Stimulated activated CD4-positive, alpha-beta T cell treated with anti-CD3 and anti-CD28 coated beads, TNF-alpha, amount 100 ng/mL, for 24 hours (primary cell): Measurements from ENCODE around the gene FLRT2.

ENCODE experiments used
- DNase-seq, 3 experiments: peaks; one replicate each; pipeline ENCODE4 v3.0.0-alpha.2; 2020; ENCODE audit warnings: low read depth in 3 of 3

The FLRT2 gene

GRCh38 chr14:85596562-85596961, 66.6 kb downstream of the FLRT2 start:
- no peak for DNase-seq

GRCh38 chr14:85597701-85598100, 67.8 kb downstream of the FLRT2 start:
- DNase-seq: no peak

GRCh38 chr14:85599939-85600338, 70.0 kb downstream of the FLRT2 start:
- no peak for DNase-seq

GRCh38 chr14:85601246-85601645, 71.3 kb downstream of the FLRT2 start:
- no peak for DNase-seq

GRCh38 chr14:85601690-85602089, 71.7 kb downstream of the FLRT2 start:
- no peak for DNase-seq

- DNase-seq: no peak
Observed at GRCh38 chr14:85602345-85602744, 72.4 kb downstream of the FLRT2 start.

- DNase-seq: no peak
Observed at GRCh38 chr14:85604021-85604420, 74.1 kb downstream of the FLRT2 start.

- DNase-seq: no peak
Observed at GRCh38 chr14:85604714-85605113, 74.8 kb downstream of the FLRT2 start.

- no peak for DNase-seq
Observed at GRCh38 chr14:85607651-85608081, 77.7 kb downstream of the FLRT2 start.

- no peak for DNase-seq
Observed at GRCh38 chr14:85613496-85613895, 83.6 kb downstream of the FLRT2 start.

GRCh38 chr14:85616386-85616885, 86.5 kb downstream of the FLRT2 start:
- DNase-seq: no peak

- no peak for DNase-seq
Observed at GRCh38 chr14:85616886-85617285, 86.9 kb downstream of the FLRT2 start.

- no peak for DNase-seq
Observed at GRCh38 chr14:85617791-85618190, 87.8 kb downstream of the FLRT2 start.

GRCh38 chr14:85618390-85618789, 88.4 kb downstream of the FLRT2 start:
- DNase-seq: no peak

- DNase-seq: no peak
Observed at GRCh38 chr14:85618978-85619377, 89.0 kb downstream of the FLRT2 start.

GRCh38 chr14:85619851-85620250, 89.9 kb downstream of the FLRT2 start:
- DNase-seq: no peak

GRCh38 chr14:85620947-85621346, 91.0 kb downstream of the FLRT2 start:
- DNase-seq: no peak

- DNase-seq: no peak
Observed at GRCh38 chr14:85622106-85622505, 92.2 kb downstream of the FLRT2 start.

GRCh38 chr14:85622986-85623685, 93.2 kb downstream of the FLRT2 start:
- DNase-seq: no peak

- DNase-seq: no peak
Observed at GRCh38 chr14:85625925-85626585, 96.1 kb downstream of the FLRT2 start.

GRCh38 chr14:85634205-85634604, 104.3 kb downstream of the FLRT2 start:
- no peak for DNase-seq

- DNase-seq: no peak
Observed at GRCh38 chr14:85644211-85644610, 114.3 kb downstream of the FLRT2 start.

GRCh38 chr14:85653029-85653428, 123.1 kb downstream of the FLRT2 start:
- no peak for DNase-seq
